AG08395 (cell line): ENCODE data around the gene PER3.

Source experiments
- DNase-seq: peaks from one replicate; pipeline ENCODE4 v3.0.0; 2012; ENCODE audit warnings: mixed read lengths, low spot score

The PER3 gene

DNA sequence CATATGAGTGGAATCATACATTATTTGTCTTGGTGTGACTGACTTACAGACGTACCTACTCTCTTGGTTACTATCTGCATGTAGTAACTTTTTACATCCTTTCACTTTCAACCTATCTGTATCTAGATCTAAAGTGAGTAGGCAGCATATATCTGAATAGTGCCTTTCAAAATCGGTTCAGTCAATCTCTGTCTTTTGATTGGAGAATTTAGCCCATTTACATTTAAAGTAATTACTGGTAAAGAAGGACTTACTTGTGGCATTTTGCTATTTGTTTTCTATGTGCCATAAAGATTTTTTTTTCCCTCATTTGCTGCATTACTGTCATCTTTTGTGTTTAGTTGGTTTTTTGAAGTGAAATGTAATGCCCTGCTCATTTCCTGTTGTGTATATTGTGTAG, 54.6 kb downstream of the PER3 start:
- no peak for DNase-seq

DNA sequence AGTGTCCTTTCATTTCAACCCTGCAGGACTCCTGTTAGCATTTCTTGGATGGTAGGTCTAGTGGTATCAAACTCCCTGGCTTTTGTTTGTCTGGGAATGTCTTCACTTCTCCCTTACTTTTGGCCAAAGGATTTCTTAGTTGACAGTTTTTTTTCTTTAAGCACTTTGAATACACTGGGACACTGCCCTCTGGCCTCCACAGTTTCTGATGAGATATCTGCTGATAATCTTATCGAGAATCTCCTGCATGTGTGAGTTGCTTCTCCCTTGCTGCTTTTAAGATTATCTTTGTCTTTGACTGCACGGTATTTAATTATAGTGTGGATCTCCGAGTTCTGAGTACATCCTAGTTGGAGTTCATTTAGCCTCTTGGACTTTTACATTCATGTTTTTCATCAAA, 55.4 kb downstream of the PER3 start:
- no peak for DNase-seq

GRCh38 chr1:7842517-7842916, 58.4 kb downstream of the PER3 start:
- no peak for DNase-seq

GRCh38 chr1:7845761-7846160, 61.7 kb downstream of the PER3 start:
- no peak for DNase-seq

GRCh38 chr1:7846656-7847055, 62.6 kb downstream of the PER3 start:
- no peak for DNase-seq

- peak; percentile 75 for DNase-seq
These were observed 63.5 kb downstream of the PER3 start for GRCh38 chr1:7847599-7847998.

DNA sequence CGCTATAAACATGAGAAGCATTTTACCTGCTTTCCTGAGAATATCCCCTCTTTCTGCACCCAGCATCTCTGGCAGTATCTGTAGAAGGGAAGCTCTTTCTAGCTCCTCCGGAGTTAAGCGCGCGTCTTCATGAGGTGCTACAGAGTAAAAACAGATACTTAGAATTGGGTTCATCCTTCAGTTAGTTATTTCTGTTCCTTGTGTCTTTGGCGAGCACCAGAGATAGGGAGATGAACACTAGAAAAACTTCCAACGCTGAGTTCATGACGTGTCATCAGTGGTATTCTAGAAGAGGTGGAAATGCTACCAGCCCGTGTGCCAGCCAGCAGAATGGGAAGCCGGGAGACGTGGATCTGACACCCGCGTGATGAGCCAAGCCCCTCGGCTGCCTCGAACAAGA, 66.7 kb downstream of the PER3 start:
- DNase-seq, result no peak

DNA sequence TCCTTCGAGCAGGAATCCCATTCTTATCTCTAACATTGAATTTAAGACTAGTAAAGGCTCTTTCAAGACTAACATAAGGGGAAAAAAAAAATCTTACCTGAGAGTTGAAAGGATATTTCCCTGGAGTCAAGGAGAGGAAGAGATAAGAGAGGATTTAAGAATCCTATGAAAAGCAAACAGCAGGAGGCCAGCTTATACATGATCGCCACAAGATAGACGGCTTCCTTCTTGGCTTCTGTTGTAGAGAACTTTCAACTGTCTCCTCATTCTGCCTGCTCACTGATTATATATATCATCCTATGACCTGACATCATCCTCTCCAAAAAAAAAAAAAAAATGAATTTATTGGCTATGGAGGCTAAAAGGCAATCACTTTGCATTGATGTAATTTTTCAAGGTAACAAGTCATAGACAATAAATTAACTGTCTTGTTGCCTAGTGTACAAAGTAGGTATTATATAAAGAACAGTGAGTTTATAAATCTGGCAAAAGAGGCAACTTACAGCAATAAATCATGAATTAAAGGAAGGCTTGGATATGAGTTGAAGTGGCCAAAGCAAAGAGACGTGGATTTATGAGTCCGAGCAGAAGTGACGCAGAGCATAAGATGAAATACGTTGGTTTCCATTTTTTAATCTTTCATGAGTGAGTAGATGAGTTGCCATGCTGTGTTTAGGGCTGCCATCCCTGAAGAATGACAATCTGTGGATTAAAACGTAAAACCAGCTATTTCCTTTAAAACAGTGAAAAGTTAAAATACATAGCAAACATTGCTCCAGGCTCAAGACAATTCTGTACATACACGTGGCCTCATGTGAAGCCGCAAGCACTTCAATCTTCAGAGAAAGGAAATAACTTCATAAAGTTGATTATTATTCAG, 69.0 kb downstream of the PER3 start, which contains the start of gene UTS2:
Gene UTS2 (minus strand): TSS at position 262 of the 880 bp plus-strand sequence. CDS start 62 bp downstream, at position 200.
- no peak for DNase-seq

GRCh38 chr1:7853684-7854026, 69.6 kb downstream of the PER3 start:
- no peak for DNase-seq

GRCh38 chr1:7856345-7856744, 72.3 kb downstream of the PER3 start:
- DNase-seq, result no peak

- DNase-seq, result no peak
These were observed 72.9 kb downstream of the PER3 start for GRCh38 chr1:7857000-7857399.

DNA sequence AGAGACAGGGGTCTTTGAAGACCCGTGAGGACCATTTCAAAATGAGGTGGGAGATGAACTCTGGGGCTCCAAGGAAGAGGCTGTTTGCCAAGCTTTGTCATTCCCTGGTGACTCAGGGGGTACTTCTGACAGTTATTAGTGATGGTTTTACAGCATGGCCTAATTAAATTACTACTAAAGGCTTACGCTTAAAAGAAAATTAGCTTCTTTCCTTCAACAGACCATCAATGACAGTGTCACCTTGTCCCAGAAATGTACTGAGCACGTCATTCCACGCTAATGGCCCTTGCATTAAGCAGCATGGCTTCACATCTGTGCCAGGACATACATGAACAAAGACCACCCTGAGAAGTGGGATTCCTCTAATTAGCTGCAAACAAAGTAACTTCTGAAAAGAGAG, 73.9 kb downstream of the PER3 start:
- DNase-seq, result no peak

GRCh38 chr1:7859406-7859805, 75.3 kb downstream of the PER3 start:
- DNase-seq, result no peak

DNA sequence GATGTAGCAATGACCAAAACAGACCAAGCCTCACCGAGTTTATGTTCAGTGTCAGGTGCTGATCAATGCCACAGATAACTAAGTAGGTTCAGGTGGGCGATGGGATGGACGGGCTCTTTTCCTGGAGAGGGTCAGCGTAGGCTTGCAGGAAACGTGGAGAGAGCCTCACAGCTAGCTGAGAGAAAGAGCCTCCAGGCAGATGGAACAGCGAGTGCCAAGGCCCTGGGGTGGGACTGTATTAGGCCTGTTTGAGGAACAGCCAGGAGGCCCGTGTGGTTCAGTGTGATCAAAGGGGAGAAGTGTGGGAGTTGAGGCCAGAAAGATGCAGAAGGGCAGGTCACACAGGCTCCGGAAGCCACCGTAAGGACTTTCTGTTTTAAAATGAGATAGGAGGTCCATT, 76.0 kb downstream of the PER3 start:
- DNase-seq, result no peak

DNA sequence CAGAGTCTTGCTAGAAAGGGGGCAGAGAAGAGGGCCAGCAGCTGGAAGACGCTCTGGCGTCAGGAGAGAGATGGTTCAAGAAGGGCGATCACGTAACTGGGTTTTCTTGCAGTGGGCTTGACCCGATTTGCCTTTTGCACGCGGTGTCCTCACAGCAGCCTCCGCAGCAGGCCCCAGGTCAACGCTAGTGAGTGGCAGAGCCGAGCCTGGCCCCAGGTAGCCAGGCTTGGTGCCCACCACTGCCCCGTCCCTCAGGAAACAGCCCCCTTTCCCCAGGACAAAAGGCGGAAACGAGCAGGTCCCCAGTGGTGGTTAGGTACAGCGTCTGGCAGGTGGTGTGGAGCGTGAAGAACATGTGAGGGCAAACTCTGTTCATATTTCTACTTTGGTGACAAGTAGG, 77.4 kb downstream of the PER3 start:
- no peak for DNase-seq

DNA sequence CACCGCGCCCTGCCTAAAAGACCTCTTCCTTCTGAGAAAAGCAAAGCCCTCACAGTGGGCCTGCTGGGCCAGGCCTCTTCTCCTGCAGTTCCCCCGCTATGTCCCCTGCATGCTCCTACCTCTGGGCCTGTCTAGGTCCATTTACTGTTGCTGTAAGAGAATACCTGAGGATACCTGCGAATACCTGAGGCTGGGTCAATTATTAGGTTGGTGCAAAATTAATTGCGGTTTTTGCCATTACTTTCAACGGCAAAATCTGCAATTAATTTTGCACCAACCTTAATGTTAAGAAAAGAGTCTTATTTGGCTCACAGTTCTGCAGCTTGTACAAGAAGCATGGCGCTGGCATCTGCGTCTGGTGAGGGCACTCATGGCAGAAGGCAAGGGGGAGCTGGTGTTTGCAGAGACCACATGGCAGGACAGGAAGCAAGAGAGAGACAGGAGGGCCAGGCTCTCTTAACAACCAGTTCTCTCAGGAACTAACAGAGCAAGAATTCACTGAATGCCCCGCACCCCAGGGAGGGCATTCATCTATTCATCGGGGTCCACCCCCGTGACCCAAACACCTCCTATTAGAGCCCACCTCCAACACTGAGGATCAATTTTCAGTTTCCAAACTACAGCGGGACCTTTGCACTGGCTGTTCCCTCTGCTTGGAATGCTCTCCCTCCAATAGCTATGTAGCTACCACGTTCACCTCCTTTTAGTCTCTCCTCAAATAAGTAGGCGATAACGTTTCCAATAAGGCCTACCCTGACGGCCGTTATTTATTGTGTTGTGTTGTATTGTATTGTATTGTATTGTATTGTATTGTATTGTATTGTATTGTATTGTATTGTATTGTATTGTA, 78.3 kb downstream of the PER3 start:
- DNase-seq, result no peak

GRCh38 chr1:7863756-7864328, 79.8 kb downstream of the PER3 start:
- no peak for DNase-seq

DNA sequence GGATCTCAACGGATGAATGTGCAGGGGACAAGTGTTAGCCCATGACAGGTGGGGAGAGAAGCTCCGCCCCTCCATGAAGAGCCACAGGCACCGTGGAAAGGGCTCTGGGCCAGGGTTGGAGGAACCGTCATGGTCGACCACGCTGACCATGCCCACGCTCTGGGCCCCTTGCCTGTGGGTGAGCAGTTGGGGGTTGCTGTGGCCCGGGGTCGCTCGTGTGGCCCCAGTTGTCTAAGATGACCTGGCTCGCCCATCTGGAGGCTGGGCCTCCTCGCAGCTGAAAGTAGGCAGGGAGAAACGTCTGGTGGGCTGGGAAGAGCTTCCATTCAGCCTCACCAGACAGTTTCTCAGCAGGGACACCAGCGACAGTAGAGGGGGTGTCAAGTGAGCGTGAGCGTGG, 81.9 kb downstream of the PER3 start:
- DNase-seq, result no peak

DNA sequence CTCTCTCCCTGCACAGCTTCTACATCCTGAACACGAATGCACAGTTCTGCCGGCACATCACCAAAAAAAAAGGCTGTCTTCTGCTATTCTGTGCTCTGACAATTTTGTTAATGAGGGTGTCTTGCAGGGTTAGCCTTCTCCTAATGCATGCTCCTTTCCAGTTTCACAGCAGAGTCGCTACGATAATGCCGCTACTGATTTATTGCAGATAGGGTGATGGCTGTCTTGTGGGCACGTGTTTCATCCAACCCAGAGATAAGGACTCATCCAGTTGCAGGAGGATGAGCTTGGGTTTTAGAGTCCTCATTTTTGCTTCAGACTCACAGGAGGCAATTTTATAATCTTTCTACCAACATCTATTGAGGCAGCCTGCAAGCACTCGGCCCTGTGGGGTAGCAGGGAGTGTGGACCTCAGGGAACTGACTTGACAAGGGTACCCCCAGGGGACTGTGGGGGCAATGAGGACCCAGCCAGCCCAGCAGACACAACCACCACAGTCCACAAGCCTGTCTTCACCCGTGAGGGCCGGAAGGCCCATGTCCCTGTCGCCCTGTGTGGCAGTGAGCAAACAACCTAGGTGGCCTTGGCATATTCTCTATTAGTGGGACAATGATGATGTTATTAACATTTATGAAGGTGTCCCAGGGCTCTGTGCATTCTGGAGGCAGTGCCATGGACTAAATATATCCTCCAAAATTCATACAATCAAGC, 84.1 kb downstream of the PER3 start:
- DNase-seq, result no peak

DNA sequence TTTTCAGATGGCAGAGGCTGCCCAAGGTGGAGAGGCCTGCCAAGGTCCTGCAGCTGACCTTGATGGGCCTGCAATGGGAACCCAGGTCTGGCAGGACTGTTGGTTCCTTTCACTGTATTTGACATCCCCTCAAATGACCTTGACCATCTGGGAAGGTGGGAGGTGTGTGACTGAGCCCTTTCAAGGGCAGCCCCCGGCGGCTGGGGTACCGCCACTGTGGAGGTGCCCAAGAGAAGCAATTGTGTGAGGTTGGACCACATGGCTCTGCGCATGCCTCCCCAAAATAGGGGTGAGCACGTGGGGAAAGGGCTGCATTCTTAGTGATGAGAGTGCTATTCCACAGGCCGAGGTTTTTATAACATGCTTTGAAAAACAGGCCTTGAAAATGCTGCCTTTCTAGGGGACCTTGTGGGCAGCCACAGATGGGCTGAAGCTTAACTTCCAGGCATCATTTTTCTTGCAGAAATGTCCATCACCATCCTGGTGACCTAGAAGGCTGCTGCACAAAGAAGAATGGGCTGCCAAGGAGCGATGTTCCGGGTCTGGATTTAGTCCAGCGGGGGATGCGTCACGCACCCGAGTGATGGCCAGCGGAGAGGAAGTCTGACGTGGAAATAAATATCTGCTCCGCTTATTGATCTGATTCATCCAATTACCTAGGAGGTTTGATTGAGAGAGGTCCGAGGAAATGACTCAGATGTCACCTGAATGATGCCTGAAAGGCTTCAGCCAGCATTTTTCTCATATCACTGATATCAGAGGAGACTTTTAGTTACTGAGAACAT, 85.2 kb downstream of the PER3 start:
- no peak for DNase-seq

GRCh38 chr1:7871136-7871535, 87.0 kb downstream of the PER3 start:
- DNase-seq, result no peak
